H1 (cell line): ENCODE data around the gene JPH3. TPM values are rescaled to one million over a fixed set of nuclear protein-coding genes. Genes with fewer than 3 reads are reported as not detected.

Experiments
- CTCF ChIA-PET: fragments of 300-600 bp; sonication (Branson Sonifier 250); formaldehyde crosslinking; loops from one replicate; lab custom pipeline; 2021; ENCODE audit not compliant: partially characterized antibody; lab: Charles Lee
- POLR2A ChIA-PET: fragments of 300-600 bp; sonication (Branson Sonifier 250); formaldehyde crosslinking; loops from one replicate; lab custom pipeline; 2021; ENCODE audit warnings: inconsistent platforms; ENCODE audit not compliant: partially characterized antibody; lab: Charles Lee
- DNase-seq, 2 experiments: peaks; one replicate each; pipeline versions ENCODE4 v3.0.0 to v3.0.0-alpha.2; 2010 to 2022; ENCODE audit warnings: low spot score in 2 of 2, low read depth in 1 of 2, mixed read lengths in 1 of 2
- FAIRE-seq: peaks from 2 replicates; lab custom pipeline; 2011; peaks lifted over from hg19 to GRCh38; lab: Jason Lieb, UNC
- H2AFZ ChIP-seq: 2 replicates; pipeline ENCODE4 v1.8.1; 2012; ENCODE audit warnings: low read length, inconsistent platforms
- H2AK5ac ChIP-seq: 2 replicates; pipeline ENCODE4 v1.6.1; 2013; ENCODE audit warnings: low read depth, low read length
- H2BK120ac ChIP-seq: replicated peaks from 2 replicates; pipeline ENCODE3; 2013; ENCODE audit warnings: low read depth, low read length, inconsistent platforms
- H2BK12ac ChIP-seq: 2 replicates; pipeline ENCODE4 v1.6.1; 2013; ENCODE audit warnings: low read depth, low read length
- H2BK15ac ChIP-seq: 2 replicates; pipeline ENCODE4 v1.6.1; 2013; ENCODE audit warnings: low read length
- H2BK20ac ChIP-seq: 2 replicates; pipeline ENCODE4 v1.6.1; 2013; ENCODE audit warnings: low read length
- H2BK5ac ChIP-seq: 2 replicates; pipeline ENCODE4 v1.6.1; 2013; ENCODE audit warnings: low read depth, low read length
- H3K14ac ChIP-seq: 2 replicates; pipeline ENCODE4 v1.6.1; 2013; ENCODE audit warnings: inconsistent platforms; ENCODE audit not compliant: insufficient read length
- H3K18ac ChIP-seq: 2 replicates; pipeline ENCODE4 v1.6.1; 2013; ENCODE audit warnings: low read length; ENCODE audit errors: extremely low read depth
- H3K23ac ChIP-seq: 2 replicates; pipeline ENCODE4 v1.6.1; 2013; ENCODE audit warnings: inconsistent platforms; ENCODE audit not compliant: insufficient read length
- H3K23me2 ChIP-seq: 2 replicates; pipeline ENCODE4 v1.6.1; 2013; ENCODE audit warnings: low read depth, low read length
- H3K27ac ChIP-seq: 2 replicates; pipeline ENCODE4 v1.6.1; 2011; ENCODE audit warnings: low read depth, low read length, inconsistent platforms
- H3K27me3 ChIP-seq, 4 experiments: replicated peaks in 1 of 4; 1 replicate in 1 of 4; 2 replicates in 3 of 4; pipeline versions ENCODE4 v1.6.1 to v1.8.1; 2011 to 2013; ENCODE audit warnings: low read length in 3 of 4, mild to moderate bottlenecking in 3 of 4, inconsistent platforms in 2 of 4, mixed read lengths in 2 of 4, moderate library complexity in 1 of 4; ENCODE audit not compliant: control insufficient read depth in 3 of 4, insufficient read depth in 3 of 4; ENCODE audit errors: extremely low read depth in 1 of 4
- H3K36me3 ChIP-seq, 4 experiments: 2 replicates each; pipeline versions ENCODE4 v1.6.1 to v1.8.1; 2011 to 2013; ENCODE audit warnings: mild to moderate bottlenecking in 4 of 4, low read length in 3 of 4, moderate library complexity in 2 of 4, control low read depth in 1 of 4, inconsistent platforms in 1 of 4; ENCODE audit not compliant: insufficient read depth in 4 of 4, control insufficient read depth in 2 of 4
- H3K4ac ChIP-seq: replicated peaks from 2 replicates; pipeline ENCODE3; 2013; ENCODE audit warnings: low read length, low read depth, mixed read lengths, inconsistent platforms; ENCODE audit not compliant: insufficient read length
- H3K4me1 ChIP-seq, 4 experiments: replicated peaks in 1 of 4; 1 replicate in 1 of 4; 2 replicates in 3 of 4; pipeline versions ENCODE4 v1.6.1 to v1.8.1; 2011 to 2013; ENCODE audit warnings: low read length in 3 of 4, inconsistent platforms in 2 of 4, mixed read lengths in 1 of 4; ENCODE audit not compliant: insufficient read depth in 4 of 4, control insufficient read depth in 3 of 4
- H3K4me2 ChIP-seq, 2 experiments: 2 replicates each; pipeline versions ENCODE4 v1.6.1 to v1.8.1; 2011 to 2013; ENCODE audit warnings: low read depth in 2 of 2, low read length in 2 of 2, control low read depth in 1 of 2, inconsistent platforms in 1 of 2, mild to moderate bottlenecking in 1 of 2; ENCODE audit not compliant: insufficient read depth in 1 of 2
- H3K4me3 ChIP-seq, 4 experiments: fragments of 200-600, 300-600 bp in 1 of 4; sonication (generic), shearing (Covaris generic), sonication (Bioruptor Twin) in 1 of 4; 2 replicates each; pipeline versions ENCODE4 v1.5.1 to v1.8.1; 2011 to 2016; ENCODE audit warnings: low read length in 4 of 4, low read depth in 3 of 4, control low read depth in 2 of 4, inconsistent platforms in 2 of 4, mild to moderate bottlenecking in 2 of 4, mixed read lengths in 1 of 4, moderate library complexity in 1 of 4; ENCODE audit not compliant: insufficient read depth in 2 of 4; ENCODE audit errors: extremely low read depth in 1 of 4
- H3K56ac ChIP-seq: replicated peaks from 2 replicates; pipeline ENCODE3; 2013; ENCODE audit warnings: low read depth, mild to moderate bottlenecking, mixed read lengths, low read length, inconsistent platforms; ENCODE audit not compliant: insufficient read length
- H3K79me1 ChIP-seq: 2 replicates; pipeline ENCODE4 v1.6.1; 2013; ENCODE audit warnings: low read depth, low read length, control low read depth
- H3K79me2 ChIP-seq, 2 experiments: 2 replicates each; pipeline versions ENCODE4 v1.6.1 to v1.8.1; 2012 to 2013; ENCODE audit warnings: low read length in 2 of 2, mild to moderate bottlenecking in 2 of 2, inconsistent platforms in 1 of 2; ENCODE audit not compliant: insufficient read depth in 2 of 2, control insufficient read depth in 1 of 2
- H3K9ac ChIP-seq, 4 experiments: replicated peaks in 1 of 4; 1 replicate in 1 of 4; 2 replicates in 3 of 4; pipeline versions ENCODE4 v1.6.1 to v1.8.1; 2011 to 2013; ENCODE audit warnings: low read depth in 3 of 4, low read length in 3 of 4, control low read depth in 2 of 4, mild to moderate bottlenecking in 2 of 4, moderate library complexity in 2 of 4, inconsistent platforms in 1 of 4; ENCODE audit errors: extremely low read depth in 1 of 4
- H3K9me3 ChIP-seq, 2 experiments: 2 replicates each; pipeline versions ENCODE4 v1.6.1 to v1.8.1; 2012 to 2013; ENCODE audit warnings: mild to moderate bottlenecking in 2 of 2, moderate library complexity in 2 of 2, control low read depth in 1 of 2, inconsistent platforms in 1 of 2, low read depth in 1 of 2, low read length in 1 of 2, mixed read lengths in 1 of 2; ENCODE audit not compliant: insufficient read depth in 2 of 2
- H4K20me1 ChIP-seq, 2 experiments: replicated peaks in 1 of 2; 2 replicates each; pipeline versions ENCODE3 to v1.8.1; 2011 to 2013; ENCODE audit warnings: inconsistent platforms in 2 of 2, low read length in 2 of 2, mild to moderate bottlenecking in 1 of 2; ENCODE audit not compliant: insufficient read depth in 2 of 2, control insufficient read depth in 1 of 2
- H4K5ac ChIP-seq: 2 replicates; pipeline ENCODE4 v1.6.1; 2013; ENCODE audit warnings: low read length, low read depth, mixed read lengths, inconsistent platforms; ENCODE audit not compliant: insufficient read length
- H4K8ac ChIP-seq: 2 replicates; pipeline ENCODE4 v1.8.0; 2013; ENCODE audit warnings: mild to moderate bottlenecking, moderate library complexity, low read length, inconsistent platforms; ENCODE audit not compliant: insufficient read depth; ENCODE audit errors: extremely low read depth
- H4K91ac ChIP-seq: replicated peaks from 2 replicates; pipeline ENCODE3; 2013; ENCODE audit warnings: low read length, mixed read lengths, inconsistent platforms; ENCODE audit not compliant: insufficient read length
- BRCA1 ChIP-seq: IDR thresholded peaks from 2 replicates; pipeline ENCODE4 v1.6.1; 2012; ENCODE audit warnings: low read depth, low read length, improper control_type of control experiment
- CHD1 ChIP-seq: IDR thresholded peaks from 2 replicates; pipeline ENCODE4 v1.6.1; 2012; ENCODE audit warnings: low read depth, low read length, improper control_type of control experiment
- EGR1 ChIP-seq: IDR thresholded peaks from 2 replicates; pipeline ENCODE4 v1.6.1; 2011; ENCODE audit warnings: low read depth, low read length, borderline replicate concordance
- FOSL1 ChIP-seq: IDR thresholded peaks from 2 replicates; pipeline ENCODE4 v1.6.1; 2011; ENCODE audit warnings: mild to moderate bottlenecking, low read depth, low read length, moderate library complexity; ENCODE audit not compliant: insufficient read depth
- GABPA ChIP-seq: IDR thresholded peaks from 2 replicates; pipeline ENCODE4 v1.6.1; 2011; ENCODE audit warnings: mild to moderate bottlenecking, low read length, moderate library complexity, borderline replicate concordance; ENCODE audit not compliant: insufficient read depth
- GTF2F1 ChIP-seq: IDR thresholded peaks from 2 replicates; pipeline ENCODE4 v1.6.1; 2012; ENCODE audit warnings: low read depth, low read length, improper control_type of control experiment, borderline replicate concordance
- MAFK ChIP-seq: IDR thresholded peaks from 2 replicates; pipeline ENCODE4 v1.6.1; 2012; ENCODE audit warnings: low read depth, mild to moderate bottlenecking, improper control_type of control experiment, low read length
- SAP30 ChIP-seq: fragments of 300-600 bp; sonication (generic); IDR thresholded peaks from 2 replicates; pipeline ENCODE4 v1.7.1; 2012; ENCODE audit warnings: low read length, moderate library complexity, mild to moderate bottlenecking, inconsistent platforms; ENCODE audit not compliant: insufficient read depth, insufficient replicate concordance
- SP2 ChIP-seq: IDR thresholded peaks from 2 replicates; pipeline ENCODE4 v1.6.1; 2012; ENCODE audit warnings: mild to moderate bottlenecking, low read length, inconsistent platforms
- SRF ChIP-seq: IDR thresholded peaks from 2 replicates; pipeline ENCODE4 v1.6.1; 2011; ENCODE audit warnings: mild to moderate bottlenecking, low read depth, low read length, moderate library complexity
- SUZ12 ChIP-seq: fragments of 200-600 bp; sonication (generic); IDR thresholded peaks from 2 replicates; pipeline ENCODE4 v1.6.1; 2012; ENCODE audit warnings: mild to moderate bottlenecking, inconsistent platforms, low read length, moderate library complexity, mixed read lengths
- TCF12 ChIP-seq: IDR thresholded peaks from 2 replicates; pipeline ENCODE4 v1.6.1; 2011; ENCODE audit warnings: low read depth, mild to moderate bottlenecking, low read length
- ZNF274 ChIP-seq: IDR thresholded peaks from 2 replicates; pipeline ENCODE4 v1.7.0; 2012; ENCODE audit warnings: low read length, borderline replicate concordance; ENCODE audit errors: extremely low read depth
- WGBS, 2 experiments: shearing (Covaris generic) in 1 of 2; methylation state at CpG; one replicate each; pipeline versions ENCODE4 v1.1.6 to v1.1.7; 2013 to 2015; ENCODE audit warnings: low lambda C conversion rate in 2 of 2, mixed read lengths in 2 of 2, inconsistent platforms in 1 of 2, low coverage in 1 of 2, missing lambda C conversion rate in 1 of 2; ENCODE audit not compliant: insufficient replicate concordance in 2 of 2, insufficient coverage in 1 of 2, insufficient read length in 1 of 2; ENCODE audit errors: extremely low coverage in 1 of 2, missing lambda C conversion rate in 1 of 2; 5-methylcytosine and 5-hydroxymethylcytosine counted together
- polyA plus RNA-seq, 7 experiments: library from polyadenylated mRNA; depleted of rRNA in 3 of 7; stranded (reverse) in 5 of 7; unstranded in 2 of 7; fragments of >200 nt in 5 of 7; fragments of 200-250 nt in 2 of 7; gene quantifications; 1 replicate in 5 of 7; 2 replicates in 1 of 7; 4 replicates in 1 of 7; pipeline versions ENCODE4 v1.2.1 to v1.2.3, GENCODE V29; 2011 to 2013; ENCODE audit warnings: missing spikeins in 2 of 7, mixed read lengths in 2 of 7
- total RNA-seq: library from RNA; stranded (reverse); fragmentation: NEBNext Ultra II Directional; extraction: Animal tissue kit (Norgen Biotek cat#: 25700); gene quantifications from 2 replicates; pipeline ENCODE4 v1.2.1, GENCODE V29; 2021
- TF ChIP-seq, protein P1 (sequence below): IDR thresholded peaks from 2 replicates; pipeline ENCODE4 v1.6.1; 2011; ENCODE audit warnings: low read length, improper control_type of control experiment

JPH3 gene
- total and polyA plus RNA-seq, 2 of the 8 experiments (the other 6 are each of a cell fraction or from before 2014, with no cell fraction given), result 10.3 to 28.3 TPM

GRCh38 chr16:87656328-87656727 lies 54.0 kb downstream of the JPH3 start:
- no peak overlapping the region for H4K91ac ChIP-seq
- H4K8ac ChIP-seq, result no peak overlapping the region
- H3K4me3 ChIP-seq, result no peak overlapping the region
- WGBS, 2 experiments, result 72% methylated on average over 14 of the region's 14 CpGs; no CpG with 5 or more reads in 1 of the 2 experiments
- no peak overlapping the region for H3K27ac ChIP-seq
- H3K79me1 ChIP-seq, result peaks cover 2% of the 10 kb centered on the region
- DNase-seq (no peak), FAIRE-seq (no peak)
- no peak overlapping the region for H3K14ac ChIP-seq
- ChIA-PET CTCF (interaction anchor here (0.8 to 2.6 kb wide), 6 partner anchors 9 to 124 kb away, joined by 3 to 11 read pairs (median 4); no protein-coding TSS in a partner anchor), POLR2A (no interaction called here)
- H4K20me1 ChIP-seq, result peaks cover 2% of the 10 kb centered on the region in 2 experiments
- H3K4ac ChIP-seq, result no peak overlapping the region
- H3K56ac ChIP-seq, result no peak overlapping the region
- H3K23ac ChIP-seq, result no peak overlapping the region
- no peaks in the 10 kb centered on the region for H3K9me3 ChIP-seq
- H3K9ac ChIP-seq, result no peak overlapping the region
- no peaks in the 10 kb centered on the region for H3K23me2 ChIP-seq
- no peak overlapping the region; the same call in 1 of the 2 replicates for H2BK15ac ChIP-seq
- H2BK20ac ChIP-seq, result no peak overlapping the region
- no peaks in the 10 kb centered on the region for H3K79me2 ChIP-seq
- no peak overlapping the region for H4K5ac ChIP-seq
- no peak overlapping the region for H2BK12ac ChIP-seq
- H3K27me3 ChIP-seq, result no peaks in the 10 kb centered on the region
- no peak overlapping the region for H3K4me2 ChIP-seq
- no peak overlapping the region for H2BK120ac ChIP-seq
- no peak overlapping the region for H2AK5ac ChIP-seq
- H2AFZ ChIP-seq, result no peak overlapping the region
- peaks cover 0 to 3% (median 0%) of the 10 kb centered on the region in 4 experiments; a peak in 1 of 8 replicates for H3K36me3 ChIP-seq
- H3K18ac ChIP-seq, result no peak overlapping the region
- H3K4me1 ChIP-seq, result peaks cover 0 to 27% (median 9%) of the 10 kb centered on the region in 4 experiments; a peak in 6 of 7 replicates
- no peak overlapping the region for H2BK5ac ChIP-seq
- TF ChIP-seq CHD1 (no peak), TCF12 (no peak), MAFK (no peak), SRF (no peak), BRCA1 (no peak), SUZ12 (no peak), FOSL1 (no peak), SAP30 (no peak), GABPA (no peak), SP2 (no peak), GTF2F1 (no peak), ZNF274 (no peak), EGR1 (no peak)
- TF ChIP-seq, protein P1, sequence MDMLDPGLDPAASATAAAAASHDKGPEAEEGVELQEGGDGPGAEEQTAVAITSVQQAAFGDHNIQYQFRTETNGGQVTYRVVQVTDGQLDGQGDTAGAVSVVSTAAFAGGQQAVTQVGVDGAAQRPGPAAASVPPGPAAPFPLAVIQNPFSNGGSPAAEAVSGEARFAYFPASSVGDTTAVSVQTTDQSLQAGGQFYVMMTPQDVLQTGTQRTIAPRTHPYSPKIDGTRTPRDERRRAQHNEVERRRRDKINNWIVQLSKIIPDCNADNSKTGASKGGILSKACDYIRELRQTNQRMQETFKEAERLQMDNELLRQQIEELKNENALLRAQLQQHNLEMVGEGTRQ, result no peak
